Astrocyte (in vitro differentiated cells and primary cell): ENCODE data around the gene KCNQ5.
"Not testable (repeated sequence)": the region's sequence is repeated elsewhere in the genome, so short reads cannot be mapped to it uniquely, and the experiment has no call there.

Experiments
- CTCF ChIP-seq: IDR thresholded peaks from 2 replicates; pipeline ENCODE4 v1.5.1; 2011; ENCODE audit warnings: low read depth, mild to moderate bottlenecking, inconsistent platforms, low read length, moderate library complexity; ENCODE audit not compliant: insufficient read depth
- EZH2 ChIP-seq: IDR thresholded peaks from 2 replicates; pipeline ENCODE4 v1.6.1; 2012; ENCODE audit warnings: mild to moderate bottlenecking, low read length, inconsistent platforms; ENCODE audit not compliant: insufficient read depth

- not testable (repeated sequence) for TF ChIP-seq CTCF, EZH2
These were observed 612.1 kb downstream of the KCNQ5 start for GRCh38 chr6:73233971-73234370.
